Skeletal muscle tissue (tissue), 5 donors: Measurements from ENCODE around the gene PFKFB4. TPM values are rescaled to one million over a fixed set of nuclear protein-coding genes. Genes with fewer than 3 reads are reported as not detected.

Experiments
- H3K27ac ChIP-seq: one replicate; pipeline ENCODE4 v1.7.0; 2013; ENCODE audit warnings: mild to moderate bottlenecking, low read depth, low read length, inconsistent platforms
- H3K27me3 ChIP-seq, 3 donors: one replicate each; pipeline ENCODE4 v1.7.0; 2013; ENCODE audit warnings: low read length in 3 of 3; ENCODE audit not compliant: control insufficient read depth in 3 of 3, insufficient read depth in 3 of 3
- H3K36me3 ChIP-seq, 3 donors: one replicate each; pipeline ENCODE4 v1.7.0; 2013; ENCODE audit warnings: low read length in 3 of 3; ENCODE audit not compliant: control insufficient read depth in 3 of 3, insufficient read depth in 3 of 3
- H3K4me1 ChIP-seq, 3 donors: one replicate each; pipeline ENCODE4 v1.7.0; 2013; ENCODE audit warnings: low read length in 3 of 3, mild to moderate bottlenecking in 3 of 3; ENCODE audit not compliant: control insufficient read depth in 3 of 3, insufficient read depth in 3 of 3
- H3K4me3 ChIP-seq, 3 donors: one replicate each; pipeline ENCODE4 v1.7.0; 2013; ENCODE audit warnings: low read length in 3 of 3
- H3K9ac ChIP-seq, 3 donors: one replicate each; pipeline ENCODE4 v1.7.0; 2013; ENCODE audit warnings: low read length in 3 of 3, mild to moderate bottlenecking in 3 of 3, moderate library complexity in 2 of 3, low read depth in 1 of 3
- H3K9me3 ChIP-seq, 3 donors: one replicate each; pipeline ENCODE4 v1.7.0; 2013; ENCODE audit warnings: low read length in 3 of 3; ENCODE audit not compliant: control insufficient read depth in 3 of 3
- small RNA-seq: library from RNA; depleted of rRNA; stranded (forward); fragments of <200 nt; gene quantifications from one replicate; pipeline ENCODE3, GENCODE V24; 2014
- total RNA-seq: library from RNA; depleted of rRNA; stranded (reverse); fragments of >200 nt; gene quantifications from one replicate; pipeline ENCODE4 v1.2.3, GENCODE V29; 2014
- donor health status: Osteomylitis.

Gene PFKFB4
- total RNA-seq, 1 donor from 2014 or later: 8.4 TPM

DNA sequence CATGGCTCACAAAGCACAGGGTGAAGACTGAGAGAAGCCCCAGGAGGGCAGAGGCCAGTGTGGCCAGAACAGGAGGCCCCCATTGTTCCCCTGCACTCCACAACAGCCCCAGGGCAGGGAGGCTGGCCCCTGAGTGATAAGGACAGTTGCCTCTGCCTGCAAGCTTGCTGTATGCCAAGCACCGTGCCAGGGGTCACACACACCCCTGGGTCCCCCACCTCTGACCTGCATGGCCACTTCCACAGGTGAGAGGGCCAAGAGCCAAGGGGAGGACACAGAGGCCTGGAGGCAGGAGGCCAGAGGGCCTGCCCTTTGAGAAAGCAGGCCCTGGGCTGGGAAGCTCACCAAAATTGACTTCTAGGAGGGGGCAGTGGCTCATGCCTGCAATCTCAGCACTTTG lies 86.3 kb downstream of the PFKFB4 start:
- Histone ChIP-seq H3K4me3 (no peak overlapping the region), H3K9me3 (no peaks in the 10 kb centered on the region), H3K27me3 (no peaks in the 10 kb centered on the region), H3K27ac (no peak overlapping the region), H3K9ac (peak overlapping the region in 2 of 3 donors; percentile 32 to 60), H3K4me1 (peaks cover 51 to 66% (median 60%) of the 10 kb centered on the region in 3 donors), H3K36me3 (peaks cover 18 to 25% (median 23%) of the 10 kb centered on the region in 3 donors)

- Histone ChIP-seq H3K4me3 (peak overlapping the region in 1 of 3 donors; percentile 13), H3K27me3 (no peaks in the 10 kb centered on the region), H3K4me1 (peaks cover 57 to 74% (median 69%) of the 10 kb centered on the region in 3 donors), H3K9ac (peak overlapping the region in 2 of 3 donors; percentile 12 to 25), H3K27ac (no peak overlapping the region), H3K9me3 (no peaks in the 10 kb centered on the region), H3K36me3 (peaks cover 18 to 27% (median 23%) of the 10 kb centered on the region in 3 donors)
Measured at GRCh38 chr3:48469046-48469915, 87.3 kb downstream of the PFKFB4 start.

DNA sequence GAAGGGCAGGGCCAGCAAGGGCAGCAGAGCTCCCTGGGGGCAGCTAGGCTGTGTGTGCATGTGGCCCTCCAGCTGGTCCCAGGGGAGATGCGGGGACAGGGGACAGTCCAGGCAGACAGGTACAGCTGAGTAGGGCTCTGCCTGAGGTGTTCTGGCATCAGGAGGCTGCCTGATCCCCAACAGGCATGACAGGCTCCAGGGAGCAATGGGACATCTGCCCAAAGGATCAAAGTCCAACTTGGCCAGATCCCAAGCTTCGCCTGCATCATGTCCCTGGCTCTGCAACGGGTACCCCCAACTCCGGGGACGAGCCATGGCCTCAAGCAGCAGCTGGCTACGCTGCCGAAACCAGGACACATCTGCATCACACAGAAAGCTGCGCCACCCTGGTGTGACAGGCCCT lies 88.3 kb downstream of the PFKFB4 start:
- peaks cover 54 to 70% (median 67%) of the 10 kb centered on the region in 3 donors for H3K4me1 ChIP-seq
- peak overlapping the region; percentile 100 for H3K27ac ChIP-seq
- no peaks in the 10 kb centered on the region for H3K27me3 ChIP-seq
- no peak overlapping the region for H3K4me3 ChIP-seq
- no peaks in the 10 kb centered on the region for H3K9me3 ChIP-seq
- peaks cover 19 to 29% (median 23%) of the 10 kb centered on the region in 3 donors for H3K36me3 ChIP-seq
- H3K9ac ChIP-seq: peak overlapping the region; percentile 16 to 91 (median 57)

Small RNA genes within 50 kb of the gene (small RNA-seq; reads per million reads assigned to genes)
- not detected for gene MIR6823

Other genes with a start within 250 kb of the PFKFB4 start
- not detected for gene SPINK8, start 223.1 kb downstream of the PFKFB4 start, total RNA-seq
- gene FBXW12, start 184.6 kb downstream of the PFKFB4 start, total RNA-seq: 0.52 TPM
- gene PLXNB1, start 126.7 kb downstream of the PFKFB4 start, total RNA-seq: 11.5 TPM
- gene CCDC51, start 116.7 kb downstream of the PFKFB4 start, total RNA-seq: 9.9 TPM
- 157 TPM for gene TMA7, start 116.5 kb downstream of the PFKFB4 start, total RNA-seq
- 4.7 TPM for gene ATRIP, start 110.1 kb downstream of the PFKFB4 start, total RNA-seq
- gene SHISA5, start 52.6 kb downstream of the PFKFB4 start, total RNA-seq: 32.4 TPM
- not detected for gene UCN2, start 7.0 kb upstream of the PFKFB4 start, total RNA-seq
- gene COL7A1, start 38.5 kb upstream of the PFKFB4 start, total RNA-seq: 2.1 TPM
- 182 TPM for gene UQCRC1, start 52.8 kb upstream of the PFKFB4 start, total RNA-seq
- gene TMEM89, start 65.0 kb upstream of the PFKFB4 start, total RNA-seq: not detected
- 9.4 TPM for gene SLC26A6, start 78.7 kb upstream of the PFKFB4 start, total RNA-seq
- gene CELSR3, start 106.1 kb upstream of the PFKFB4 start, total RNA-seq: under 0.01 TPM
- 3.1 TPM for gene NCKIPSD, start 129.1 kb upstream of the PFKFB4 start, total RNA-seq
- gene IP6K2, start 160.4 kb upstream of the PFKFB4 start, total RNA-seq: 33.9 TPM